ENCODE results near the gene RBM3. TPM values are rescaled to one million over a fixed set of nuclear protein-coding genes. Genes with fewer than 3 reads are reported as not detected.

Gene RBM3
- total RNA-seq, 1 donor from 2014 or later: 119 TPM

GRCh38 chrX:48560681-48561080, 13.6 kb upstream of the RBM3 start:
- intact Hi-C loops (cut with DNase I): no loop called here
- Histone ChIP-seq H3K4me1 (no peaks in the 10 kb centered on the region), H3K4me3 (no peak overlapping the region), H3K9me3 (no peaks in the 10 kb centered on the region), H3K27ac (no peak overlapping the region), H3K36me3 (peaks cover 2 to 29% of the 10 kb centered on the region in 2 donors), H3K27me3 (no peaks in the 10 kb centered on the region)
- no peak for TF ChIP-seq CTCF (IDR thresholded peaks at IDR 0.05)
- no peak for DNase-seq (ENCODE audit: low spot score in 2 of 2)

- intact Hi-C loops (cut with DNase I): loop anchor here (5.0 to 10.0 kb wide), 2 partner anchors 125 to 347 kb away; partner anchors contain the start of genes PIM2 and SUV39H1
- no peak for TF ChIP-seq CTCF (IDR thresholded peaks at IDR 0.05)
- DNase-seq (ENCODE audit: low spot score in 2 of 2): no peak
- Histone ChIP-seq H3K4me3 (no peak overlapping the region), H3K4me1 (no peaks in the 10 kb centered on the region), H3K36me3 (no peaks in the 10 kb centered on the region), H3K27ac (no peak overlapping the region), H3K9me3 (no peaks in the 10 kb centered on the region), H3K27me3 (no peaks in the 10 kb centered on the region)
These were observed 4.3 kb upstream of the RBM3 start for GRCh38 chrX:48569958-48570357.

- peaks cover 19 to 33% of the 10 kb centered on the region in 2 donors for H3K36me3 ChIP-seq
- intact Hi-C loops (cut with DNase I): loop anchor here (1.0 to 10.0 kb wide), 6 partner anchors 25 to 344 kb away; partner anchors contain the start of genes FTSJ1, PIM2, PORCN and SUV39H1
These were observed 504 bp upstream of the RBM3 start for GRCh38 chrX:48573690-48574269.

GRCh38 chrX:48575642-48576041, 1.4 kb downstream of the RBM3 start:
- intact Hi-C loops (cut with DNase I): loop anchor here (2.0 to 10.0 kb wide), 2 partner anchors 67 to 119 kb away; partner anchors contain the start of genes PORCN and SUV39H1
- no peak for TF ChIP-seq CTCF (IDR thresholded peaks at IDR 0.05)
- Histone ChIP-seq H3K27me3 (no peaks in the 10 kb centered on the region), H3K4me1 (peaks cover 0 to 7% of the 10 kb centered on the region in 2 donors), H3K27ac (peak overlapping the region; percentile 96 to 99), H3K36me3 (peaks cover 19 to 33% of the 10 kb centered on the region in 2 donors), H3K4me3 (peak overlapping the region; percentile 71 to 78), H3K9me3 (no peaks in the 10 kb centered on the region)
- DNase-seq (ENCODE audit: low spot score in 2 of 2): no peak

More at GRCh38 chrX:48573690-48574269, 504 bp upstream of the RBM3 start:
- no peak for TF ChIP-seq CTCF (IDR thresholded peaks at IDR 0.05)
- Histone ChIP-seq H3K4me3 (peak overlapping the region; percentile 71 to 78), H3K27ac (peak overlapping the region; percentile 96 to 99), H3K9me3 (no peaks in the 10 kb centered on the region), H3K4me1 (peaks cover 0 to 7% of the 10 kb centered on the region in 2 donors), H3K27me3 (no peaks in the 10 kb centered on the region)
- DNase-seq (ENCODE audit: low spot score in 2 of 2): peak in 1 of 2 donors; percentile 74

- DNase-seq (ENCODE audit: low spot score in 2 of 2): no peak
- no peak for TF ChIP-seq CTCF (IDR thresholded peaks at IDR 0.05)
- Histone ChIP-seq H3K4me3 (peak overlapping the region; percentile 71 to 78), H3K4me1 (peaks cover 0 to 7% of the 10 kb centered on the region in 2 donors), H3K9me3 (no peaks in the 10 kb centered on the region), H3K27me3 (no peaks in the 10 kb centered on the region), H3K36me3 (peaks cover 19 to 33% of the 10 kb centered on the region in 2 donors), H3K27ac (peak overlapping the region; percentile 96 to 99)
- intact Hi-C loops (cut with DNase I): loop anchor here (10.0 kb wide), 1 partner anchor 119 kb away; the partner anchor contains the start of gene SUV39H1
These were observed 1.8 kb downstream of the RBM3 start for GRCh38 chrX:48576108-48576507.
